Measurements from ENCODE around the gene TXNDC9.
"Not testable (repeated sequence)": the region's sequence is repeated elsewhere in the genome, so short reads cannot be mapped to it uniquely, and the experiment has no call there.

TXNDC9 gene

GRCh38 chr2:99346218-99346617 lies 10.1 kb upstream of the TXNDC9 start:
- no peak for DNase-seq (ENCODE audit: extremely low spot score)
- CTCF ChIA-PET, result no interaction called here
- no peak for TF ChIP-seq SP1 (IDR thresholded peaks at IDR 0.05)
- TF ChIP-seq SUZ12 (IDR thresholded peaks at IDR 0.05), result no peak
- TF ChIP-seq CTBP1 (IDR thresholded peaks at IDR 0.05; ENCODE audit: borderline replicate concordance), result no peak
- TF ChIP-seq, protein P1, sequence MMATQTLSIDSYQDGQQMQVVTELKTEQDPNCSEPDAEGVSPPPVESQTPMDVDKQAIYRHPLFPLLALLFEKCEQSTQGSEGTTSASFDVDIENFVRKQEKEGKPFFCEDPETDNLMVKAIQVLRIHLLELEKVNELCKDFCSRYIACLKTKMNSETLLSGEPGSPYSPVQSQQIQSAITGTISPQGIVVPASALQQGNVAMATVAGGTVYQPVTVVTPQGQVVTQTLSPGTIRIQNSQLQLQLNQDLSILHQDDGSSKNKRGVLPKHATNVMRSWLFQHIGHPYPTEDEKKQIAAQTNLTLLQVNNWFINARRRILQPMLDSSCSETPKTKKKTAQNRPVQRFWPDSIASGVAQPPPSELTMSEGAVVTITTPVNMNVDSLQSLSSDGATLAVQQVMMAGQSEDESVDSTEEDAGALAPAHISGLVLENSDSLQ (IDR thresholded peaks at IDR 0.05), result no peak
- TF ChIP-seq ARNT (IDR thresholded peaks at IDR 0.05), result no peak
- TF ChIP-seq BHLHE40 (IDR thresholded peaks at IDR 0.05; ENCODE audit: borderline replicate concordance), result no peak
- TF ChIP-seq ELF4 (IDR thresholded peaks at IDR 0.05), result no peak
- TF ChIP-seq LEF1 (IDR thresholded peaks at IDR 0.05; ENCODE audit: borderline replicate concordance), result no peak
- TF ChIP-seq HDGF (IDR thresholded peaks at IDR 0.05; ENCODE audit: borderline replicate concordance), result no peak
- TF ChIP-seq TARDBP (IDR thresholded peaks at IDR 0.05), result no peak
- no peak for TF ChIP-seq FOXA1 (IDR thresholded peaks at IDR 0.05)
- no peak for TF ChIP-seq FOXM1 (IDR thresholded peaks at IDR 0.05; ENCODE audit: borderline replicate concordance)
- no peak for TF ChIP-seq ZNF384 (IDR thresholded peaks at IDR 0.05)
- no peak for TF ChIP-seq FOXK2 (IDR thresholded peaks at IDR 0.05)
- TF ChIP-seq NFRKB (IDR thresholded peaks at IDR 0.05), result no peak
- no peak for TF ChIP-seq L3MBTL2 (conservative IDR thresholded peaks at IDR 0.05)
- POLR2A ChIA-PET, result interaction anchor here (2.9 kb wide), 1 partner anchor 9 kb away, joined by 10 read pairs; the partner anchor contains the start of genes EIF5B and TXNDC9

- CTCF ChIA-PET; DNase-seq (ENCODE audit: extremely low spot score): not testable (repeated sequence)
- POLR2A ChIA-PET, result interaction anchor here (2.9 kb wide), 1 partner anchor 9 kb away, joined by 10 read pairs; the partner anchor contains the start of genes EIF5B and TXNDC9
Measured at GRCh38 chr2:99345446-99345845, 9.3 kb upstream of the TXNDC9 start.

GRCh38 chr2:99342536-99342935 lies 6.4 kb upstream of the TXNDC9 start:
- no peak for DNase-seq (ENCODE audit: extremely low spot score)
- ChIA-PET POLR2A (no interaction called here), CTCF (no interaction called here)
- no peak for TF ChIP-seq NFRKB (IDR thresholded peaks at IDR 0.05)
- no peak for TF ChIP-seq L3MBTL2 (conservative IDR thresholded peaks at IDR 0.05)
- no peak for TF ChIP-seq ELF4 (IDR thresholded peaks at IDR 0.05)
- TF ChIP-seq, protein P1 (IDR thresholded peaks at IDR 0.05), result no peak
- TF ChIP-seq BHLHE40 (IDR thresholded peaks at IDR 0.05; ENCODE audit: borderline replicate concordance), result no peak
- TF ChIP-seq LEF1 (IDR thresholded peaks at IDR 0.05; ENCODE audit: borderline replicate concordance), result no peak
- TF ChIP-seq SUZ12 (IDR thresholded peaks at IDR 0.05), result no peak
- TF ChIP-seq FOXA1 (IDR thresholded peaks at IDR 0.05), result no peak
- no peak for TF ChIP-seq SP1 (IDR thresholded peaks at IDR 0.05)
- TF ChIP-seq TARDBP (IDR thresholded peaks at IDR 0.05), result no peak
- no peak for TF ChIP-seq FOXK2 (IDR thresholded peaks at IDR 0.05)
- no peak for TF ChIP-seq FOXM1 (IDR thresholded peaks at IDR 0.05; ENCODE audit: borderline replicate concordance)
- TF ChIP-seq ARNT (IDR thresholded peaks at IDR 0.05), result no peak
- TF ChIP-seq CTBP1 (IDR thresholded peaks at IDR 0.05; ENCODE audit: borderline replicate concordance), result no peak
- TF ChIP-seq ZNF384 (IDR thresholded peaks at IDR 0.05), result no peak
- TF ChIP-seq HDGF (IDR thresholded peaks at IDR 0.05; ENCODE audit: borderline replicate concordance), result no peak

DNA sequence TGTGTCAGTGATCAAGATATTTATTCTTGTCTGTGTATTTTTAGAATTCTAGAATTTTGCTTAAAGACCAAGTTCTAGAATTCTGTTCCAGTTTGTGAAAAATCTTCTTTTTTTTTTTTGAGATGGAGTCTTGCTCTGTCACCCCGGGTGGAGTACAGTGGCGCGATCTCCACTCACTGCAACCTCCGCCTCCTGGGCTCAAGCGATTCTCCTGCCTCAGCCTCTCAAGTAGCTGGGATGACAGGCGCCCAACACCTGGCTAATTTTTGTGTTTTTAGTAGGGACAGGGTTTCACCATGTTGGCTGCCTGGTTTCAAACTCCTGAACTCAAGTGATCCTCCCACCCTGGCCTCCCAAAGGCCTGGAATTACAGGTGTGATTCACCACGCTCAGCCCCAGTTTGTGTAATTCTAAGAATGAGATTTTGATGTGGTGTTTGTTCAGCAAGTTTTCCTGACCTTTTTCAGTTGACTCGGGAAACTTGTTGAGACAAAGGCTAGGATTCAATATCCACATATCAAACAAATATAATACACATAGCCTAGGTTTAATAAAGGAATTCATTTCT lies 4.6 kb upstream of the TXNDC9 start:
- no peak for DNase-seq (ENCODE audit: extremely low spot score)
- no peak for TF ChIP-seq ARNT (IDR thresholded peaks at IDR 0.05)
- TF ChIP-seq L3MBTL2 (conservative IDR thresholded peaks at IDR 0.05), result no peak
- no peak for TF ChIP-seq NFRKB (IDR thresholded peaks at IDR 0.05)
- TF ChIP-seq, protein P1 (IDR thresholded peaks at IDR 0.05), result no peak
- TF ChIP-seq HDGF (IDR thresholded peaks at IDR 0.05; ENCODE audit: borderline replicate concordance), result no peak
- no peak for TF ChIP-seq ELF4 (IDR thresholded peaks at IDR 0.05)
- no peak for TF ChIP-seq SP1 (IDR thresholded peaks at IDR 0.05)
- no peak for TF ChIP-seq LEF1 (IDR thresholded peaks at IDR 0.05; ENCODE audit: borderline replicate concordance)
- no peak for TF ChIP-seq FOXA1 (IDR thresholded peaks at IDR 0.05)
- no peak for TF ChIP-seq TARDBP (IDR thresholded peaks at IDR 0.05)
- no peak for TF ChIP-seq BHLHE40 (IDR thresholded peaks at IDR 0.05; ENCODE audit: borderline replicate concordance)
- TF ChIP-seq SUZ12 (IDR thresholded peaks at IDR 0.05), result no peak
- TF ChIP-seq FOXM1 (IDR thresholded peaks at IDR 0.05; ENCODE audit: borderline replicate concordance), result no peak
- TF ChIP-seq CTBP1 (IDR thresholded peaks at IDR 0.05; ENCODE audit: borderline replicate concordance), result no peak
- no peak for TF ChIP-seq FOXK2 (IDR thresholded peaks at IDR 0.05)
- no peak for TF ChIP-seq ZNF384 (IDR thresholded peaks at IDR 0.05)
- ChIA-PET POLR2A (no interaction called here), CTCF (no interaction called here)

GRCh38 chr2:99338029-99338585 lies 2.0 kb upstream of the TXNDC9 start:
- TF ChIP-seq, protein P1 (IDR thresholded peaks at IDR 0.05), result no peak
- TF ChIP-seq ZNF384 (IDR thresholded peaks at IDR 0.05) (no peak), SP1 (IDR thresholded peaks at IDR 0.05) (no peak), FOXA1 (IDR thresholded peaks at IDR 0.05) (no peak)
- CTCF ChIA-PET, result interaction anchor here (1.4 kb wide), 1 partner anchor 12 kb away, joined by 5 read pairs; no protein-coding TSS in a partner anchor
- DNase-seq (ENCODE audit: extremely low spot score), result no peak
- POLR2A ChIA-PET, result interaction anchor here (1.0 to 3.2 kb wide), 7 partner anchors 8 to 983 kb away, joined by 3 to 17 read pairs (median 7); partner anchors contain the start of genes MITD1 and MRPL30
